ENCODE data around the gene ENTR1.

ENTR1 gene

DNA sequence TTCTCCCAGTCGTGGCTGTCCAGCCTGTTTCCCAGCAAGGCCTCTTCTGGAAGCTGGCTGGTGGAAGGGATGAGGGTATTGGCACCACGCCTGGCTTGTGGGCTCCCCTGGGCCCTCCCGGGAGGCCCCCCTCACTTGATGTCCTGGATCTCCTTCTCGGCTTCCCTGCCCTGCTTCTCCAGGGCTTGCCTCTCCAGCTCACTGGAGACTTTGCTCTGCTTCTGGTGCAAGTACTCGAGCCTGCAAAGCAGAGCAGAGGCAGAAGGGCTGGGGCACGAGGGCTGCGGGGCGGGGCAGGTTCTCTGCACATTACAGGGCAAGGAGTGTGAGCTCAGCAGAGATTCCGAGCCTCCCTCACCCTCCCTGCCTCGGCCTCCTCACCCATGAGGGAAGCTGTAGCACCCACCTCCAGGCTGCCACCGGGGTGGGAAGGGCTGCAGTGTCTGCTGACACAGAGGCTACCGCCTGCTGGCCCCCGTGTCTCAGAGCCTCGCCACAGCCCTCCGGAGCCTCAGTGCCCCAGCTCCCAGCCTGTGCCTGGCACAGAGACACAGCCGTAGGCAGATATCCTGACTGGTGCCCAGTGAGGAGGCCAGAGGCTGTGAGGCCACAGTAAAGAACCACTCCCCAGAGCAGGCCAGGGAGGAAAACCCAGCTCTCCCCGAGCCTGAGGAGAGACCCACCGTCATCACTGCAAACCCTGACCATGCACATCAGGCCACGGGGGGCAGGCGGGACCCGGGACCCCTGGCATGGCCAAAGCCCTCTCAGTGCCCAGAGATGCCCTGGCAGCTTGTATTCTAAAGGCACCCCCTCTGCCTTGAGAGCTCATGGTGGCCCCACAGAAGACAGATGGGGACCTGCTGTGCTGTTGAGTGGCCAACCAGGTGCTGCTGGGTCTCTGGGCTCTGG is 17.6 kb downstream of the ENTR1 start:
- TF ChIP-seq TCF12 (IDR thresholded peaks at IDR 0.05; ENCODE audit: low read depth) (no peak), YY1 (IDR thresholded peaks at IDR 0.05; ENCODE audit: low read depth) (no peak), NFIC (IDR thresholded peaks at IDR 0.05) (no peak), ZBTB7A (IDR thresholded peaks at IDR 0.05; ENCODE audit: low read depth) (no peak), FOXM1 (IDR thresholded peaks at IDR 0.05; ENCODE audit: borderline replicate concordance, low read depth) (no peak)
- TF ChIP-seq, protein P1, sequence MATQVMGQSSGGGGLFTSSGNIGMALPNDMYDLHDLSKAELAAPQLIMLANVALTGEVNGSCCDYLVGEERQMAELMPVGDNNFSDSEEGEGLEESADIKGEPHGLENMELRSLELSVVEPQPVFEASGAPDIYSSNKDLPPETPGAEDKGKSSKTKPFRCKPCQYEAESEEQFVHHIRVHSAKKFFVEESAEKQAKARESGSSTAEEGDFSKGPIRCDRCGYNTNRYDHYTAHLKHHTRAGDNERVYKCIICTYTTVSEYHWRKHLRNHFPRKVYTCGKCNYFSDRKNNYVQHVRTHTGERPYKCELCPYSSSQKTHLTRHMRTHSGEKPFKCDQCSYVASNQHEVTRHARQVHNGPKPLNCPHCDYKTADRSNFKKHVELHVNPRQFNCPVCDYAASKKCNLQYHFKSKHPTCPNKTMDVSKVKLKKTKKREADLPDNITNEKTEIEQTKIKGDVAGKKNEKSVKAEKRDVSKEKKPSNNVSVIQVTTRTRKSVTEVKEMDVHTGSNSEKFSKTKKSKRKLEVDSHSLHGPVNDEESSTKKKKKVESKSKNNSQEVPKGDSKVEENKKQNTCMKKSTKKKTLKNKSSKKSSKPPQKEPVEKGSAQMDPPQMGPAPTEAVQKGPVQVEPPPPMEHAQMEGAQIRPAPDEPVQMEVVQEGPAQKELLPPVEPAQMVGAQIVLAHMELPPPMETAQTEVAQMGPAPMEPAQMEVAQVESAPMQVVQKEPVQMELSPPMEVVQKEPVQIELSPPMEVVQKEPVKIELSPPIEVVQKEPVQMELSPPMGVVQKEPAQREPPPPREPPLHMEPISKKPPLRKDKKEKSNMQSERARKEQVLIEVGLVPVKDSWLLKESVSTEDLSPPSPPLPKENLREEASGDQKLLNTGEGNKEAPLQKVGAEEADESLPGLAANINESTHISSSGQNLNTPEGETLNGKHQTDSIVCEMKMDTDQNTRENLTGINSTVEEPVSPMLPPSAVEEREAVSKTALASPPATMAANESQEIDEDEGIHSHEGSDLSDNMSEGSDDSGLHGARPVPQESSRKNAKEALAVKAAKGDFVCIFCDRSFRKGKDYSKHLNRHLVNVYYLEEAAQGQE (IDR thresholded peaks at IDR 0.05; ENCODE audit: low read depth), result no peak

DNA sequence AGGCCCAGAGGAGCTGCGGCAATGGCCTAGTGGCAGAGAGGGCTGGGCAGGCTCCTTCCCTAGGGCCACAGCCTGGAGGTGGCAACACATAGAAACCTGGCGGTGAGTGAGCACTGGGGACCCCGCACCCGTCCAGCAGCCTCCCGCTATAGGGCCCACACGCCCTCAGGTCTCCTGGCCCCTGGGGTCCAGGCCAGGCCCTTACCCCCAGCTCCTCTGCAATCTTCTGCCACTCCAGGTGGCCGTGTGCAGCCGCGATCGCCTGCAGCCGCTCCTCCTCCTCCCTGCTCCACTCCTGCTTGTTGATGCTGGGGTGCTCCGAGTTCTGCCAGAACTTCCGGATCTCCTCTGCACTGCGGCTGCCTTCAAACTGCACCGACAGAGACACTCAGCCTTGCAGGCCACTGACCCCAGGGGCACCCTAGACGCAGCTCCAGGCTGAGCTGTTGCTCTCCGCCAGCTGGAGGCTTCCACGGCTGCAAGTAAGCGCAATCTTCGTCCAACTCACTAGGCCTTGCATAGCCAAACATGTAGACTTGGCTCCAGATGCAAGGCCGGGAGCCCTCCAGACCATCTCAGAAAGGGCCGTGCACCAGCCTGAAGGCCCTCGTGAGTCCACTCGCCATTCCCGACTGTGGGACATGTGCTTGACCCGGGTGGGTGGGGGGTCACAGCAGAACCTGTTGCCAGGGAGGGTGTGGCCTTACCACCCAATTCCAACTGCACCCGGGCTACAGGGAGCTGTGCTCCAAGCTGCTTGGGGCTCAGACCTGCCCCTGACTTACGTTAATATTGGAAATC is 18.5 kb downstream of the ENTR1 start:
- TF ChIP-seq RAD21 (IDR thresholded peaks at IDR 0.05; ENCODE audit: low read depth) (no peak), EGR1 (IDR thresholded peaks at IDR 0.05) (no peak), EP300 (IDR thresholded peaks at IDR 0.05; ENCODE audit: borderline replicate concordance) (no peak), CEBPB (IDR thresholded peaks at IDR 0.05) (no peak), FOXM1 (IDR thresholded peaks at IDR 0.05; ENCODE audit: borderline replicate concordance, low read depth) (no peak), TAF1 (IDR thresholded peaks at IDR 0.05; ENCODE audit: low read depth) (no peak), TEAD4 (IDR thresholded peaks at IDR 0.05) (no peak), CREB1 (IDR thresholded peaks at IDR 0.05; ENCODE audit: low read depth) (no peak), TCF12 (IDR thresholded peaks at IDR 0.05; ENCODE audit: low read depth) (no peak), YY1 (IDR thresholded peaks at IDR 0.05; ENCODE audit: low read depth) (no peak)
- TF ChIP-seq, protein P2, sequence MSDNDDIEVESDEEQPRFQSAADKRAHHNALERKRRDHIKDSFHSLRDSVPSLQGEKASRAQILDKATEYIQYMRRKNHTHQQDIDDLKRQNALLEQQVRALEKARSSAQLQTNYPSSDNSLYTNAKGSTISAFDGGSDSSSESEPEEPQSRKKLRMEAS (IDR thresholded peaks at IDR 0.05), result no peak
- TF ChIP-seq, protein P1 (IDR thresholded peaks at IDR 0.05; ENCODE audit: low read depth), result no peak
- TF ChIP-seq, protein P3, sequence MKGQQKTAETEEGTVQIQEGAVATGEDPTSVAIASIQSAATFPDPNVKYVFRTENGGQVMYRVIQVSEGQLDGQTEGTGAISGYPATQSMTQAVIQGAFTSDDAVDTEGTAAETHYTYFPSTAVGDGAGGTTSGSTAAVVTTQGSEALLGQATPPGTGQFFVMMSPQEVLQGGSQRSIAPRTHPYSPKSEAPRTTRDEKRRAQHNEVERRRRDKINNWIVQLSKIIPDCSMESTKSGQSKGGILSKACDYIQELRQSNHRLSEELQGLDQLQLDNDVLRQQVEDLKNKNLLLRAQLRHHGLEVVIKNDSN (IDR thresholded peaks at IDR 0.05), result no peak

DNA sequence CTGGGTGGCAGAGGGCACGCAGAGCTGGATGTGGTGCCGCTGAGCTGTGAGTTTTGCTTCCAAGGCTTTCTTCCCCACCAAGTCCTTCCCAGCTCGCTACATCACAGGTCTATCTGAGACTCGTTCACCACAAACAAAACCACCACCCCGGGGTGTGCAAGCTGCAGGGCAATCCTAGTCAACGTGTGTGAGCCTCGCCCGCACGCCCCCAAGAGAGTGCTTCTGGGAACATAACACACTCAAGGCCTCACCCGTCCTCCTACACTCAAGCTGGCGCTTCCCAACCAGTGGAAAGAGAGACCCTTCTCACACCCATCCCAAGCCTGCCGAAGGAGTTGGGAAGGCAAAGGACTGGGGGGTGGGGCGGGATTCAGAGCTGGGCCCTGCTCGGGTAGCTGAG is 21.0 kb downstream of the ENTR1 start:
- TF ChIP-seq FOXM1 (IDR thresholded peaks at IDR 0.05; ENCODE audit: borderline replicate concordance, low read depth), result no peak
- no peak for TF ChIP-seq CREB1 (IDR thresholded peaks at IDR 0.05; ENCODE audit: low read depth)
- TF ChIP-seq EGR1 (IDR thresholded peaks at IDR 0.05), result no peak
- TF ChIP-seq RAD21 (IDR thresholded peaks at IDR 0.05; ENCODE audit: low read depth), result no peak
- TF ChIP-seq CEBPB (IDR thresholded peaks at IDR 0.05), result no peak
- TF ChIP-seq, protein P2 (IDR thresholded peaks at IDR 0.05), result no peak
- TF ChIP-seq TCF12 (IDR thresholded peaks at IDR 0.05; ENCODE audit: low read depth), result no peak
- TF ChIP-seq TAF1 (IDR thresholded peaks at IDR 0.05; ENCODE audit: low read depth), result no peak
- TF ChIP-seq YY1 (IDR thresholded peaks at IDR 0.05; ENCODE audit: low read depth), result no peak
- TF ChIP-seq, protein P3 (IDR thresholded peaks at IDR 0.05), result no peak
- TF ChIP-seq EP300 (IDR thresholded peaks at IDR 0.05; ENCODE audit: borderline replicate concordance), result no peak
- no peak for TF ChIP-seq NFIC (IDR thresholded peaks at IDR 0.05)
- TF ChIP-seq, protein P1 (IDR thresholded peaks at IDR 0.05; ENCODE audit: low read depth), result no peak
- no peak for TF ChIP-seq ZBTB7A (IDR thresholded peaks at IDR 0.05; ENCODE audit: low read depth)
- TF ChIP-seq TEAD4 (IDR thresholded peaks at IDR 0.05), result no peak

Measured in Ishikawa (cell line).